H1 (cell line): ENCODE results near the gene LRRC4C. TPM values are rescaled to one million over a fixed set of nuclear protein-coding genes. Genes with fewer than 3 reads are reported as not detected.

Source experiments
- CTCF ChIA-PET: fragments of 300-600 bp; sonication (Branson Sonifier 250); formaldehyde crosslinking; loops from one replicate; lab custom pipeline; 2021; ENCODE audit not compliant: partially characterized antibody; lab: Charles Lee
- POLR2A ChIA-PET: fragments of 300-600 bp; sonication (Branson Sonifier 250); formaldehyde crosslinking; loops from one replicate; lab custom pipeline; 2021; ENCODE audit warnings: inconsistent platforms; ENCODE audit not compliant: partially characterized antibody; lab: Charles Lee
- DNase-seq, 2 experiments: peaks; one replicate each; pipeline versions ENCODE4 v3.0.0 to v3.0.0-alpha.2; 2010 to 2022; ENCODE audit warnings: low spot score in 2 of 2, low read depth in 1 of 2, mixed read lengths in 1 of 2
- FAIRE-seq: peaks from 2 replicates; lab custom pipeline; 2011; peaks lifted over from hg19 to GRCh38; lab: Jason Lieb, UNC
- H2AFZ ChIP-seq: 2 replicates; pipeline ENCODE4 v1.8.1; 2012; ENCODE audit warnings: low read length, inconsistent platforms
- H2AK5ac ChIP-seq: 2 replicates; pipeline ENCODE4 v1.6.1; 2013; ENCODE audit warnings: low read depth, low read length
- H2BK120ac ChIP-seq: replicated peaks from 2 replicates; pipeline ENCODE3; 2013; ENCODE audit warnings: low read depth, low read length, inconsistent platforms
- H2BK12ac ChIP-seq: 2 replicates; pipeline ENCODE4 v1.6.1; 2013; ENCODE audit warnings: low read depth, low read length
- H2BK15ac ChIP-seq: 2 replicates; pipeline ENCODE4 v1.6.1; 2013; ENCODE audit warnings: low read length
- H2BK20ac ChIP-seq: 2 replicates; pipeline ENCODE4 v1.6.1; 2013; ENCODE audit warnings: low read length
- H2BK5ac ChIP-seq: 2 replicates; pipeline ENCODE4 v1.6.1; 2013; ENCODE audit warnings: low read depth, low read length
- H3K14ac ChIP-seq: 2 replicates; pipeline ENCODE4 v1.6.1; 2013; ENCODE audit warnings: inconsistent platforms; ENCODE audit not compliant: insufficient read length
- H3K18ac ChIP-seq: 2 replicates; pipeline ENCODE4 v1.6.1; 2013; ENCODE audit warnings: low read length; ENCODE audit errors: extremely low read depth
- H3K23ac ChIP-seq: 2 replicates; pipeline ENCODE4 v1.6.1; 2013; ENCODE audit warnings: inconsistent platforms; ENCODE audit not compliant: insufficient read length
- H3K23me2 ChIP-seq: 2 replicates; pipeline ENCODE4 v1.6.1; 2013; ENCODE audit warnings: low read depth, low read length
- H3K27ac ChIP-seq: 2 replicates; pipeline ENCODE4 v1.6.1; 2011; ENCODE audit warnings: low read depth, low read length, inconsistent platforms
- H3K27me3 ChIP-seq, 4 experiments: replicated peaks in 1 of 4; 1 replicate in 1 of 4; 2 replicates in 3 of 4; pipeline versions ENCODE4 v1.6.1 to v1.8.1; 2011 to 2013; ENCODE audit warnings: low read length in 3 of 4, mild to moderate bottlenecking in 3 of 4, inconsistent platforms in 2 of 4, mixed read lengths in 2 of 4, moderate library complexity in 1 of 4; ENCODE audit not compliant: control insufficient read depth in 3 of 4, insufficient read depth in 3 of 4; ENCODE audit errors: extremely low read depth in 1 of 4
- H3K36me3 ChIP-seq, 4 experiments: 2 replicates each; pipeline versions ENCODE4 v1.6.1 to v1.8.1; 2011 to 2013; ENCODE audit warnings: mild to moderate bottlenecking in 4 of 4, low read length in 3 of 4, moderate library complexity in 2 of 4, control low read depth in 1 of 4, inconsistent platforms in 1 of 4; ENCODE audit not compliant: insufficient read depth in 4 of 4, control insufficient read depth in 2 of 4
- H3K4ac ChIP-seq: replicated peaks from 2 replicates; pipeline ENCODE3; 2013; ENCODE audit warnings: low read length, low read depth, mixed read lengths, inconsistent platforms; ENCODE audit not compliant: insufficient read length
- H3K4me1 ChIP-seq, 4 experiments: replicated peaks in 1 of 4; 1 replicate in 1 of 4; 2 replicates in 3 of 4; pipeline versions ENCODE4 v1.6.1 to v1.8.1; 2011 to 2013; ENCODE audit warnings: low read length in 3 of 4, inconsistent platforms in 2 of 4, mixed read lengths in 1 of 4; ENCODE audit not compliant: insufficient read depth in 4 of 4, control insufficient read depth in 3 of 4
- H3K4me2 ChIP-seq, 2 experiments: 2 replicates each; pipeline versions ENCODE4 v1.6.1 to v1.8.1; 2011 to 2013; ENCODE audit warnings: low read depth in 2 of 2, low read length in 2 of 2, control low read depth in 1 of 2, inconsistent platforms in 1 of 2, mild to moderate bottlenecking in 1 of 2; ENCODE audit not compliant: insufficient read depth in 1 of 2
- H3K4me3 ChIP-seq, 4 experiments: fragments of 200-600, 300-600 bp in 1 of 4; sonication (generic), shearing (Covaris generic), sonication (Bioruptor Twin) in 1 of 4; 2 replicates each; pipeline versions ENCODE4 v1.5.1 to v1.8.1; 2011 to 2016; ENCODE audit warnings: low read length in 4 of 4, low read depth in 3 of 4, control low read depth in 2 of 4, inconsistent platforms in 2 of 4, mild to moderate bottlenecking in 2 of 4, mixed read lengths in 1 of 4, moderate library complexity in 1 of 4; ENCODE audit not compliant: insufficient read depth in 2 of 4; ENCODE audit errors: extremely low read depth in 1 of 4
- H3K56ac ChIP-seq: replicated peaks from 2 replicates; pipeline ENCODE3; 2013; ENCODE audit warnings: low read depth, mild to moderate bottlenecking, mixed read lengths, low read length, inconsistent platforms; ENCODE audit not compliant: insufficient read length
- H3K79me1 ChIP-seq: 2 replicates; pipeline ENCODE4 v1.6.1; 2013; ENCODE audit warnings: low read depth, low read length, control low read depth
- H3K79me2 ChIP-seq, 2 experiments: 2 replicates each; pipeline versions ENCODE4 v1.6.1 to v1.8.1; 2012 to 2013; ENCODE audit warnings: low read length in 2 of 2, mild to moderate bottlenecking in 2 of 2, inconsistent platforms in 1 of 2; ENCODE audit not compliant: insufficient read depth in 2 of 2, control insufficient read depth in 1 of 2
- H3K9ac ChIP-seq, 4 experiments: replicated peaks in 1 of 4; 1 replicate in 1 of 4; 2 replicates in 3 of 4; pipeline versions ENCODE4 v1.6.1 to v1.8.1; 2011 to 2013; ENCODE audit warnings: low read depth in 3 of 4, low read length in 3 of 4, control low read depth in 2 of 4, mild to moderate bottlenecking in 2 of 4, moderate library complexity in 2 of 4, inconsistent platforms in 1 of 4; ENCODE audit errors: extremely low read depth in 1 of 4
- H3K9me3 ChIP-seq, 2 experiments: 2 replicates each; pipeline versions ENCODE4 v1.6.1 to v1.8.1; 2012 to 2013; ENCODE audit warnings: mild to moderate bottlenecking in 2 of 2, moderate library complexity in 2 of 2, control low read depth in 1 of 2, inconsistent platforms in 1 of 2, low read depth in 1 of 2, low read length in 1 of 2, mixed read lengths in 1 of 2; ENCODE audit not compliant: insufficient read depth in 2 of 2
- H4K20me1 ChIP-seq, 2 experiments: replicated peaks in 1 of 2; 2 replicates each; pipeline versions ENCODE3 to v1.8.1; 2011 to 2013; ENCODE audit warnings: inconsistent platforms in 2 of 2, low read length in 2 of 2, mild to moderate bottlenecking in 1 of 2; ENCODE audit not compliant: insufficient read depth in 2 of 2, control insufficient read depth in 1 of 2
- H4K5ac ChIP-seq: 2 replicates; pipeline ENCODE4 v1.6.1; 2013; ENCODE audit warnings: low read length, low read depth, mixed read lengths, inconsistent platforms; ENCODE audit not compliant: insufficient read length
- H4K8ac ChIP-seq: 2 replicates; pipeline ENCODE4 v1.8.0; 2013; ENCODE audit warnings: mild to moderate bottlenecking, moderate library complexity, low read length, inconsistent platforms; ENCODE audit not compliant: insufficient read depth; ENCODE audit errors: extremely low read depth
- H4K91ac ChIP-seq: replicated peaks from 2 replicates; pipeline ENCODE3; 2013; ENCODE audit warnings: low read length, mixed read lengths, inconsistent platforms; ENCODE audit not compliant: insufficient read length
- BCL11A ChIP-seq, 2 experiments: IDR thresholded peaks; one replicate each; pipeline ENCODE4 v1.6.1; 2011; ENCODE audit warnings: low read depth in 2 of 2, low read length in 2 of 2, mild to moderate bottlenecking in 2 of 2
- MAX ChIP-seq: IDR thresholded peaks from 2 replicates; pipeline ENCODE4 v1.6.1; 2012; ENCODE audit warnings: inconsistent platforms
- SIN3A ChIP-seq, 2 experiments: IDR thresholded peaks in 1 of 2; conservative IDR thresholded peaks in 1 of 2; 2 replicates each; pipeline ENCODE4 v1.6.1; 2011 to 2012; ENCODE audit warnings: low read length in 2 of 2, improper control_type of control experiment in 1 of 2, low read depth in 1 of 2, mild to moderate bottlenecking in 1 of 2
- SIRT6 ChIP-seq: IDR thresholded peaks from one replicate; pipeline ENCODE4 v1.7.1; 2012; ENCODE audit warnings: low read length, inconsistent platforms
- YY1 ChIP-seq: IDR thresholded peaks from 2 replicates; pipeline ENCODE4 v1.6.1; 2011; ENCODE audit warnings: low read depth, mild to moderate bottlenecking, low read length
- polyA plus RNA-seq, 7 experiments: library from polyadenylated mRNA; depleted of rRNA in 3 of 7; stranded (reverse) in 5 of 7; unstranded in 2 of 7; fragments of >200 nt in 5 of 7; fragments of 200-250 nt in 2 of 7; gene quantifications; 1 replicate in 5 of 7; 2 replicates in 1 of 7; 4 replicates in 1 of 7; pipeline versions ENCODE4 v1.2.1 to v1.2.3, GENCODE V29; 2011 to 2013; ENCODE audit warnings: missing spikeins in 2 of 7, mixed read lengths in 2 of 7
- total RNA-seq: library from RNA; stranded (reverse); fragmentation: NEBNext Ultra II Directional; extraction: Animal tissue kit (Norgen Biotek cat#: 25700); gene quantifications from 2 replicates; pipeline ENCODE4 v1.2.1, GENCODE V29; 2021

LRRC4C gene
- total and polyA plus RNA-seq, 2 of the 8 experiments (the other 6 are each of a cell fraction or from before 2014, with no cell fraction given), result 0.23 to 2.2 TPM

- TF ChIP-seq BCL11A (IDR thresholded peaks at IDR 0.05; ENCODE audit: low read depth in 2 of 2, low read length in 2 of 2) (no peak), SIRT6 (no peak)
Observed at GRCh38 chr11:41413843-41414242, 45.6 kb downstream of the LRRC4C start (continued).

DNA sequence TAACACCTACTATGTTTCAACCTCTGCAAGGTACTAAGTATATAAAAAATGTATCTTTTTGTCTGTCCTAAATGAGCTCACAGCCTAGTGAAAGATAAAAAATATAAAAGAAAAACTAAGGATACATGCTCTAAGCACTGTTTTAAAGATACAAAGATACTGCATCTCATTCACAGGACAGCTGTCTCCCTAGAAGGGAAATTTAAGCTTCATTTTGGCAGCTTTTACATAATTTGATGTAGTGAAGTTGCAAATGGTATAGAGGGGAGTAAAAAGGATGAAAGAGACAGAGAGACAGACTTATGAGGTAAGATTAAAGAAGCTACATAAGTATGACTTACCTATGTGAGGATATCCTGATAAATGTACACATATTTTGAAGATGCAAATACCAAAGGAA lies 53.6 kb downstream of the LRRC4C start:
- Histone ChIP-seq H4K91ac (no peak overlapping the region), H3K9me3 (no peaks in the 10 kb centered on the region), H3K18ac (no peak overlapping the region), H3K27me3 (no peaks in the 10 kb centered on the region), H2BK5ac (no peak overlapping the region), H3K23ac (no peak overlapping the region), H2BK15ac (no peak overlapping the region), H3K4me1 (no peaks in the 10 kb centered on the region), H2BK12ac (no peak overlapping the region), H3K4ac (no peak overlapping the region), H3K56ac (no peak overlapping the region), H3K27ac (no peak overlapping the region), H2AFZ (no peak overlapping the region), H4K5ac (no peak overlapping the region), H4K20me1 (no peaks in the 10 kb centered on the region), H3K4me3 (no peak overlapping the region), H3K23me2 (no peaks in the 10 kb centered on the region; the same call in 1 of the 2 replicates), H3K4me2 (no peak overlapping the region), H3K79me2 (no peaks in the 10 kb centered on the region), H4K8ac (no peak overlapping the region), H2AK5ac (no peak overlapping the region), H2BK20ac (no peak overlapping the region), H3K36me3 (no peaks in the 10 kb centered on the region), H2BK120ac (no peak overlapping the region), H3K9ac (no peak overlapping the region), H3K79me1 (no peaks in the 10 kb centered on the region), H3K14ac (no peak overlapping the region)
- no peak for DNase-seq
- FAIRE-seq, result no peak
- no peak for TF ChIP-seq MAX
- TF ChIP-seq SIN3A (conservative IDR thresholded peaks at IDR 0.05 in 1 of 2, IDR thresholded peaks at IDR 0.05 in 1 of 2; ENCODE audit: low read depth in 1 of 2, low read length in 2 of 2), result no peak
- no peak for TF ChIP-seq YY1
- CTCF ChIA-PET, result no interaction called here
- POLR2A ChIA-PET, result no interaction called here
